Activated T-cell treated with anti-CD3 and anti-CD28 coated beads, Interleukin-2, amount 50 U/mL, for 1 hour (primary cell): ENCODE measurements around the gene HDAC11.
"Not testable (repeated sequence)": the region's sequence is repeated elsewhere in the genome, so short reads cannot be mapped to it uniquely, and the experiment has no call there.

Experiments used
- DNase-seq: peaks from one replicate; pipeline ENCODE4 v3.0.0-alpha.2; 2020

The HDAC11 gene, protein sequence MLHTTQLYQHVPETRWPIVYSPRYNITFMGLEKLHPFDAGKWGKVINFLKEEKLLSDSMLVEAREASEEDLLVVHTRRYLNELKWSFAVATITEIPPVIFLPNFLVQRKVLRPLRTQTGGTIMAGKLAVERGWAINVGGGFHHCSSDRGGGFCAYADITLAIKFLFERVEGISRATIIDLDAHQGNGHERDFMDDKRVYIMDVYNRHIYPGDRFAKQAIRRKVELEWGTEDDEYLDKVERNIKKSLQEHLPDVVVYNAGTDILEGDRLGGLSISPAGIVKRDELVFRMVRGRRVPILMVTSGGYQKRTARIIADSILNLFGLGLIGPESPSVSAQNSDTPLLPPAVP

DNA sequence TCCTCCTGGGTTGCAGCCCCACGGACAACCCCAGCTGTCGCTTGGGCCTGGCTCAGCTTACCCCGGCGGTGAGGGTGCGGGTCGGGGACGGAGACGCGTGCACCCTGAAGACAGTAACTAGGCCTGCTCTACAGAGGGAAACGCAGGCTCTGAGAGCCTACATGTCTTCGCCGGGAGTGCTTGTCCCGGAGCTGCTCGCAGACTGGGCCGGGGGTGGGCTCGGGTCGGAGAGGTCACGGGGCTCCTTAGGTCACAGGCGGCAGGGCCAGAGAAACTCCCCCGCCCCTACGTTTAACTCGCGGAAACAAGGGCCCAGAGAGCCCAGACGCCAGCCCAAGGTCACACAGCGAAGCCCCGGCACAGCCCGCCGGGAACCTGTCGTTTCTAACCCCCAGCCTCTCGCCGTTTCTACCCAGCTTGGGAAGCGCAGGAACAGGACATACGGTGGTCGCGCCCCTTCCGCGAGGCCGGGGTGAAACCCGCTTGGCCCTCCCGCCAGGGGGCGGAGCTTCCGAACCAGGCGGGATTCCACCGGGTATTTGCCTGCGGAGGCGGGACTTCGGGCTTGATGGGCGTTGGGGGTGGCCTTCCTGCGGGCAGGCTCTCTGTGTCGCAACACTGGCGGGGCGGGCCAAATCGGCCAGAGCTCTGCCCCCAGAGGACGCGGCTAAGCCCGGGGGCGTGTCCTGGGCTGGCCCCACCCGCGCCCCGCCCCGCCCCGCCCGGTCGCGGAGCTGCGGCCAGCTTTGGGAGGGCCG, at the start of gene HDAC11:
Gene HDAC11 (plus strand): TSS at position 725 of the 758 bp plus-strand sequence. CDS start 42 bp downstream, outside the sequence.
- DNase-seq, result peak; percentile 97

DNA sequence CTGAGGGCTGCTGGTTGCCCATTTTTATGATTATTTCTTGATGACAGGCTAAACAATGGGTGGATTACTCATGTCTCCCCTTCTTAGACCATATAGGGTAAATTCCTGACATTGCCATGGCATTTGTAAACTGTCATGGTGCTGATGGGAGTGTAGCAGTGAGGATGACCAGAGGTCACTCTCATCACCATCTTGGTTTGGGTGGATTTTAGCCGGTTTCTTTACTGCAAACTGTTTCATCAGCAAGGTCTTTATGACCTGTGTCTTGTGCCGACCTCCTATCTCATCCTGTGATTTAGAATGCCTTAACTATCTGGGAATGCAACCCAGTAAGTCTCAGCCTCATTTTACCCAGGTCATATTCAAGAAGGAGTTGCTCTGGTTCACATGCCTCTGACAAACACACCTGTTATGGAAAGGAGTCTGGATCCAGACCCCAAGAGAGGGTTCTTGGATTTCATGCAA, 49.7 kb upstream of the HDAC11 start:
- not testable (repeated sequence) for DNase-seq

DNA sequence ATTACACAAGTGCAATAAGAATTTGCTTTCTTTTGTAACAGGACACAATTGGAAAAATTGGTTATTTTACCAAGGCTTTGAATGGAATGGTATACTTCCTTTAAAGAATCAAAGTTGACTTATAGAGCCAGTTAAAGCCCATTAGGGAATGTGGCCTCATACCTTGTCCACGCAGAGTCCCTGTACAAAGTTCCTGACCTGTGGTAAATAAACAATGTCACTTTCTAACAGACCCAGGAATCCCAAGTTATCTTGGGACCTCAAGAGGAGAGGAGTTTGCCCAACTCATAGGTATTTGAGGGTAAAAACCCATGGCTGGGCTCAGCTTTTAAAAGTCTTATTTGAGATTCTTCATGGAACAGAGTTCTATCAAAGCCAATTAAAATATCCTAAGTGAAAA, 48.0 kb upstream of the HDAC11 start:
- DNase-seq, result no peak

DNA sequence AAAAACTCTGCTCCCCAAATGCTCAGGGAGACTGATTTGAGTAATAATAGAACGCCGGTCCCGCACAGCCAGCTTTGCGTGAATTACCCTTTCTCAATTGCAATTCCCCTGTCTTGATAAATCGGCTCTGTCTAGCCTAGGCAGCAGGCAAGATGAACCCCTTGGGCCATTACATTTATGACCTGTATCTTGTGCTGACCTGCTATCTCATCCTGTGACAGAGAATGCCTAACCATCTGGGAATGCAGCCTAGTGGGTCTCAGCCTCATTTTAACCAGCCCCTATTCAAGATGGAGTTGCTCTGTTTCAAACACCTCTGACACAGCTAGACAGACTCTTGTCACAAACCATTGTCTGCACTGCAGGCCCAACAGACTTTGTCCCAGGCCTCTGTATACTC, 46.2 kb upstream of the HDAC11 start:
- DNase-seq, result no peak

DNA sequence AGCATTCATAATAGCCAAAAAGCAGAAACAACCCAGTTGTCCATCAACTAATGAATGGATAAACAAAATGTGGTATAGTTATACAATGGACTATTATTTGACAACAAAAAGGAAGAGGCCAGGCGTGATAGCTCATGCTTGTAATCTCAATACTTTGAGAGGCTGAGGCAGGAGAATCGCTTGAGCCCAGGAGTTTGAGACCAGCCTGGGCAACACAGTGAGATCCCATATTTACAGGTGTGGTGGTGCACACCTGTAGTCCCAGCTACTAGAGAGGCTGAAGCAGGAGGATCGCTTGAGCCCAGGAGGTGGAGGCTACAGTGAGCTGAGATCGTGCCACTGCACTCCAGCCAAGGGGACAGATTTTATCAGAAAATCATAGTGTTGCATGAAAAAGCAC, 43.9 kb upstream of the HDAC11 start:
- DNase-seq, result not testable (repeated sequence)

DNA sequence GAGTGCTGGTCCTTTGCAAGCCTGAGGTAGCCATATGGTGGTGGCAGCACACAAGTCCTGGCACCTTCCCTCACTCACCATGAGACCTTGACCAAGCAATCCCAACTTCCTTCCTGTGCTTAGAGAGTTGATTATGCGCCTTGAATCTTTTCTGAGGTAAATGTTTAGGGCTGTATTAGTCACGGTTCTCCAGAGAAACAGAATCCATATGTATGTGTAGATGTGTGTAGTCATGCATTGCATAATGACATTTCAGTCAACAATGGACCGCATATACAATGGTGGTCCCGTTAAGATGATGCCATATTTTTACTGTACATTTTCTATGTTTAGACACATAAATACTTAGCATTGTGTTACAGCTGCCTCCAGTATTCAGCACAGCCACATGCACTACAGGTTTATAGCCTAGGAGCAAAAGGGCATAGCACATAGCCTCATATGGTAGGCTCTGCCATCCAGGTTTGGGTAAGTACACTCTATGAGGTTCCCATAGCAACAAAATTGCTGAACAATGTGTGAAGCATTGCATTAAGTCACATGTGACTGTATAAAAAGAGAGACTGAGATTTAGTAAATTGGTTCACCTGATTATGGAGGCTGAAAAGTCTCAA, 39.8 kb upstream of the HDAC11 start:
- no peak for DNase-seq

DNA sequence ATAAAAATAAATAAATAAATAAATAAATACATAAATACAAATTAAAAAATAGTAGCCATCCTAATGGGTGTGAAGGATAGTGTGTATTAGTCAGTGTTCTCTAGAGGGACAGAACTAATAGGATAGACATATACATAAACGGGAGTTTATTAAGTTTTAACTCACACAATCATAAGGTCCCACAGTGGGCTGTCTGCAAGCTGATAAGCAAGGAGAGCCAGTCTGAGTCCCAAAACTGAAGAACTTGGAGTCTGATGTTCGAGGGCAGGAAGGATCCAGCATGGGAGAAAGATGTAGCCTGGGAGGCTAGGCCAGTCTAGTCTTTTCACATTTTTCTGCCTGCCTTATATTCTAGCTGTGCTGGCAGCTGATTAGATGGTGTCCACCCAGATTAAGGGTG, 37.2 kb upstream of the HDAC11 start:
- not testable (repeated sequence) for DNase-seq

DNA sequence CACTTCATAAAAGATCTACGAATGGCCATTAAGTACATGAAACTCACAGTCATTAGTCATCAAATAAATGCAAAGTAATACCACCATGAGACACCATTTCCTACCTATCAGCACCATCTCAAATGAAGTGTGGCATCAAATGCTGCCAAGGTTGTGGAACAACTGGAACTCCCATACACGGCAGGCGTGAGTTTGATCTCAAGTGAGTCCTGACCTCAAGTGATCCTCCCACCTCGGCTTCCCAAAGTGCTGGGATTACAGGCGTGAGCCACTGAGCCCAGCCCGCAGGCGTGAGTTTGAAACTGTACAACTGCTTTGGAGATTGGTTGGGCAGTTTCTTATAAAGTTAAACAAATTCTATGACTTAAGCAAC, 28.8 kb upstream of the HDAC11 start:
- DNase-seq, result no peak

DNA sequence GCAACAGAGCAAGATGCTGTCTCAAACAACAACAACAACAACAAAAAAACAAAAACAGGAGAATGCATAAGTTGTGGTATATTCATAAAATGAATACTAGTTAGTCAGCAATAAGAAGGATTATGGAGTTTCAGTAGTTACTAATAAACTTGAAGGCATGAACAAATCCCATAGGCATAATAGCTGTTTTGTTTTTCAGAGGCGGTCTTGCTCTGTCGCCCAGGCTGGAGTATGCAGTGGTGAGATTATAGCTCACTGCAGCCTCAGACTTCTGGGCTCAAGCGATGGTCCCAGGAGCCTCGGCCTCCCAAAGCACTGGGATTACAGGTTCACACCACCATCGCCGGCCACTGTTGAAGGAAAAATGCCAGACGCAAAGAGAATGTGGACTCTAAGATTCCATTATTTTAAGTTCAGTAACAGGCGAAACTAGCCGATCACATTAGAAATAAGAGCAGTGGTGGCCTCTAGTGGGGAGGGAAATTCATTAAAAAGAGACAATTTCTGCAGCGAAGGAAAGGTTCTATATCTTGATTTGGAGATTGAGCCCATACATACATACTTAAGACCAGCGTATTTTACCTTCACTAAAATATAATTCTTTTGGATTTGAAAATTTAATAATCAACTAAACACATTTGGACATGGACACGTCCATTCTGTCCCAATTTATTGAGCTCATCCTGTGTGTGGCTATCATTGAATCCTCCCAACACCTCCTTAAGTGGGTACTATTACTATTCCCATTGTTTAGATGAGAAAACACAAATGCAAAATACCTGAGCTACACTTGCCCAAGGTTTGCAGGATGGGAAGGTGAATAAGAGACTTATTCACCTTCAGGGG, 27.4 kb upstream of the HDAC11 start:
- DNase-seq, result peak; percentile 46

DNA sequence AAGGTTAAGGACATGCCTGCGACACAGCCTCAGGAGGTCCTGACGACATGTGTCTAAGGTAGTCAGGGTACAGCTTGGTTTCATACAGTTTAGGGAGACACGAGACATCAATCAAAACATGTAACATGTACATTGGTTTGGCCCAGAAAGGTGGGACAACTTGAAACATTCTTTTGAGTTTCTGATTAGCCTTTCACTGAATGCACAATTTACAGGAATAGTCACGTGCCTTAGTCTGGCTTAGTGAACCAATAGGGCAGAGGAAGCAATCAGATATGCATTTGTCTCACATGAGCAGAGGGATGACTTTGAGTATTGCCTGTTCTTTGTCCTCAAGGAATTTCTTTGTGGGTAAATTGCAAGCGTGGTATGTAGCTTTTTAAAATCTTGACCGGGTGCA, 24.5 kb upstream of the HDAC11 start:
- no peak for DNase-seq

DNA sequence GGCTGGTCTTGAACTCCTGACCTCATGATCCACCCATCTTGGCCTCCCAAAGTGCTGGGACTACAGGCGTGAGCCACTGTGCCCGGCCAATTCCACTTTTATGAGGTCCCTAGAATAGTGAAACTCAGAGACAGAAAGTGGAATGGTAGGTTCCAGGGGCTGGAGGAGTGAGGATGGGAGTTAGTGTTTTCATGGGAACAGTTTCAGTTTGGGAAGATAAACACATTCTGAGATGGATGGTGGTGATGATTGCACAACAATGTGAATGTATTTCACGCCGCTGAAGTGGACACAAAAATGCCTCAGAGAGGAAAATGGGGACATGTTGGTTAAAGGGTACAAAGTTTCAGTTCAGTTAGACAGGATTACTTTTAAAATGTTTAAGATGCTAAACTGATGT, 22.5 kb upstream of the HDAC11 start:
- DNase-seq, result no peak

DNA sequence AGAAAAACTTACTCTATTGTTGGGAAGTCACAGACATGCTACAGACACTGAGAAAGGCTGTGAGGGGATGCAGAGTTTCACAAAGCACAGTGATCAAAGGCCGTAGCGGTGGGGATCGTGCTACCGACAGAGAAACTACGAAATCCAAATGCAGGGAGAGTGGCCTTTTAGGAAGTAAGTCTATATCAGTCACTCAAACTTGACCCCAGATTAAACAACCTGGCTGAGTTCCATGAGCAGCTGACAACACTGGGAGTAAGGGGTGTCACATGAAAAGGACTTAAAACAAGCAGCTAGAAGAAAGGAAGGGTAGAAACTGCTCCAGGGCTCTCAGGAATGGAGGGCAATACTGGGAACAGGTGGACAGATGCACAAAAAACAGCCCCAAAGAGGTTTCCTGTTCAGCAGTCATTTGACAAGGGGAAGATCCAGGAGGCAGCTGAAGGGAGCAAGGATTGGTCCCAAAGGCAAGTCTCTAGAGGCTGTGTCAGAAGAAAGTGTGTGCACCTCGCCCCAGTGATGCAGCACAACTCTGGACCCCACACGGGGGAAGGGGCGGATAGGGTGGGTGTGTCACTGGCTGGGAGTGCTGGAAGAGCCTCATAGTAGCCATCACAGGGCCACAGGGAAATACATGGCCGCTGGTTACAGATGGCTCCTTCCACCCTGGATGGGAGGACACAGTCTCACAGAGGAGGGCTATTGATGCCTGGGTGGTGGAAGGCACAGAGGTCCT, 20.3 kb upstream of the HDAC11 start:
- no peak for DNase-seq

DNA sequence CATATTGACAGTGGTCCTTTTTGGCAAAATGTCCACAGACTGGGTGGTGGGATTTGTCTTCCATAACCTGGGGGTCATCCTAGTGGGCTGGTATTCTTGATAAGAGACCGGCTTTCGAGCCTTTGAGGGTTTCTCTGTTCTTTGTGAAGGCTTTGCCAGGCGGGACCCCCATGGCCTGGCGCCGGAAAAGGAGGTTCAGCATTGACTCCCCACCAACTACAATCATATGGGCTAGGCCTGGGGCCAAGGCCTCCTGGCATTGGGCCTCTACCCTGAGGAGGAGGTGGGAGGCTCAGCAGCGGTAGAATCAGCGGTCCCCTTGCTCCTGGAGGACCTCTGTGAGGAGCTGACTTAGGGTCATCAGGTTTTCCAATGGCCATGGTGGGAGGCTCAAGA, 19.8 kb upstream of the HDAC11 start:
- DNase-seq, result no peak

DNA sequence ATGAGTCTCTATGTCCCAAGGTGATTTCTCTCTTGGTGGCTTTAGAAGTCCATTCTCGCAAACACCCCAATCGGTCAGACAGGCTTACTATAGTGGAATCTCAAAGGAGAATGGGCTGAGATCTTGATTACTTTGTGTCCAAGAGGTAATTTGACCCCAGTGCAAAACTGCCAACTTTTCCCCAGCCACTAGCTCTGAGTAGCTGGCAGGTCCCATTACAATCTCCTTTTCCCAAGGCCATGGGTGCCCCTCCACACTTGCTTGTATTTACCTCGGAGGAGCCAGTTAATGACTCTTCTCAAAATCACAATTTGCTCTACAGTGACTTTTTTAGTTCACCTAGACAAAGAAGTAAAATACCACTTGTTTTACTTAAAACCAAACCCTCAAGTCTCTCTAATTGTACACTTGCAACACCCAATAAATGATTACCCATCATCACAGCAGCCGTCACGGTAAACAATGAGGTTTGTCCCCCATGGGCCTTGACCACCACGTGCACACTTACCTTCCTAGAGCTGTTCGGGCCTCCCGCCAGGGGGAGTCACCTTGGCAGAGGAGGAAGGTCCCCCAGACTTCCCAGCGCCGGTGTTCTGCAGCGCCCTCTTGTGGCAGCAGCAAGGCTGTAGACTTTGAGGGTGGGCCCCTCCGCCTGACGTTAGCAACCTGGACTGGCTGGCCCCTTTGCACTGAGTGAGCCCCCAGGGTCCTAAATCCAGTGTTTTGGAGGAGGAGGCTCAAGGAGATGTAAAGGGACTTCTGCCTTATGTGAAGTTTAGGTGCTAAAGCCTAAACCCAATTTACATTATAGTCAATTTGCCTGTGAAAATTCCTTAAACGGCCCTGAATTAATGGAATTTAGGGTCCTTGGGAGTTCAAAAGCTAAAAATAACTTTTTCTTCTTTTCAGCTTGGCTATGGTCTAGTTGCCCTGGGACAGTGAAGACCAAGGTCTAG, 18.7 kb upstream of the HDAC11 start:
- peak; percentile 75 for DNase-seq

DNA sequence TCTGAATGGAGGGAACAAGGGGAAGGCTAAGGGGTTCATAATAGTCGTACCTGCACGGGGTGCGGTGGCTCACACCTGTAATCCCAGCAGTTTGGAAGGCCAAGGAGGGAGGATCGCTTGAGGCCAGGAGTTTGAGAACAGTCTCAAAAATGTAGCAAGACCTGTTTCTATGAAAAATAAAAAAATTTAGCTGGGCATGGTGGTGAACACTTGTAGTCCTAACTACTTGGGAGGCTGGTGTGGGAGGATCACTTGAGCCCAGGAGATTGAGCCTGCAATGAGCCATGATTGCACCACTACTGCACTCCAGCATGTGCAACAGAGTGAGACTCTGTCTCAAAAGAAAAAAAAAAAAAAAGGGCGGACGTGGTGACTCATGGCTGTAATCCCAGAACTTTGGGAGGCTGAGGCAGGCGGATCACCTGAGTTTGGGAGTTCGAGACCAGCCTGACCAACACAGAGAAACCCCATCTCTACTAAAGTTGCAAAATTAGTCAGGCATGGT, 17.9 kb upstream of the HDAC11 start:
- DNase-seq, result no peak

DNA sequence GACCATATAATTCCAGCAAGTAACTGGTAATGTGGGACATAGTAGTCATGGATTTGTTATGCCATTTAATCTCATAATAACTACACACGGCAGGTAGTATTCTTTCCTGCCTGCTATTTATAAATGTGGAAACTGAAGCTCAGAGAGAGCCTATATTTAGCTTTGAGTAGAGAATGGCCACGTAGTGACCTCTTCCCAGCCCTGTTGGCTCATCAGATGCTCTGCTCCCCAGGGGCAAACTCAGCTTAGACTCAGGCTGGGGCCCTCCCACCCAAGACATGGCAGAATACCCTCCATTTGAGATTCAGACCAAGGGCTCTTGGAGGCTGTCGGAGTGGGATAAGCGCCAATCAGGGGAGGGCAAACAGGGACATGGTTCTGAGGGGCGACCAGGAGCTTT, 17.3 kb upstream of the HDAC11 start:
- DNase-seq, result no peak

DNA sequence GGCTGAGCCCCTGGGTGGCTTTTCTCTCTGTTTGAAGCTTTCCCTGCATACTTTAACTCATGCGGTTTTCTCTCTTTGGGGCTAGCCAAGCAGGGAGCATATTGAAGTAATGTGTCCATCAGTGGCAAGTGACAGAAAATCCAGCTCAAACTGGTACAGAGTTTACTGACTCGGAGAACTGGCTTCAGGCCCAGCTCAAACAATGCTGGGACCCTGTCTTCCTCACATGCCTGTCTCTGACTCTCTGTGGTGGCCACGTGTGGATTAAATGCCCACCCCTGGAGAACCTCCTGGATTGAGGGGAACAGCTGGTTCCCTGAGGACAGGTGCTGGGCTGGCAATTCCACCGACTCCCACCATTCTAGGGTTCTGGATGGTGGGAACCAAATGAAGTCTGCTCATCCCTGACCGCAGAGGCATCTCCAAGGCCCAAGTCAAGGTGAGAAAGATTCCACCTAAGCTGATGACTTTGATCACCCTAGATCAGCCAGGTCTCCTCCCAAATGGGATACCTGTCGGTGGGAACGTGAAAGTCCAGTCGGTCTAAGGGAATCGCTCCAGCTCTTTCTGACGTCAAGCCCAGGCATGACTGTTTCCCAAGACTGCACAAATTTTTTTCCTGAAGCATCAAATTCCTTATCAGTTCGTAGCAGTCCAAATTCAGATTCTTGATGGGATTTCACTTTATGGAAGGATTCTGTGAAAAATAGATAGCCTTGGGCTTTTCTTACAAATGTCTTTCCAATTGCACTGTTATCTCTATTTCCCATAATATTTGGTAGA, 16.3 kb upstream of the HDAC11 start:
- DNase-seq, result no peak

DNA sequence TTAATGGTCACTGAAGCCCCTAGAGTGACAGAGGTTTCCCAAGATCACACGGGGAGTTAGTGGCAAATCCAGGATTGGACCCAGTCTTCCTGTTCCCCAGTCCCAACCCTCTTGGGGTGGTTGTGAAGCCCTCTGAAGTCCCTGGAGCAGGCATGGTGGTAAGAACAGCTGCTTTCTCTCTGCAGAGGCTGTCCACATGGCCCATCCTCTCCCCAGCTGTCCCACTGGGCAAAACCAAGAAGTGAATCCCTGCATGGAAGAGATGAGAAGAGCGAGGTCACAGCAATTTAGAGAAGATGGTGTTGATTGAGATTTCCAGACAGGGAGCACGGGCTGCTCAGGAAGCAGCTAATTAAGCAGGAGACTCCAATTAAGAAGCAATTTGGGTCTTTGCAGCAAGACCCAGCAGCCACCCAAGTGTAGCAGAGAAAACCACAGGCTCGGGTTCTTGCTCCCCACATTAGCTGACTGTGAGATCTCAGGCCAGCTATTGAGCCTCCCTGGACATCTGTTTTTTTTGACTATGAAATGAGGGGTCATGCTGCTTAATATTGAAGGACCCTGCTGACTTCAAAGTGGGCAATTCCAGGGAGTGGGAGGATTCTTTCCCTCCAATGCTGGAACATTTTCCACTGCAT, 14.8 kb upstream of the HDAC11 start:
- DNase-seq, result no peak

DNA sequence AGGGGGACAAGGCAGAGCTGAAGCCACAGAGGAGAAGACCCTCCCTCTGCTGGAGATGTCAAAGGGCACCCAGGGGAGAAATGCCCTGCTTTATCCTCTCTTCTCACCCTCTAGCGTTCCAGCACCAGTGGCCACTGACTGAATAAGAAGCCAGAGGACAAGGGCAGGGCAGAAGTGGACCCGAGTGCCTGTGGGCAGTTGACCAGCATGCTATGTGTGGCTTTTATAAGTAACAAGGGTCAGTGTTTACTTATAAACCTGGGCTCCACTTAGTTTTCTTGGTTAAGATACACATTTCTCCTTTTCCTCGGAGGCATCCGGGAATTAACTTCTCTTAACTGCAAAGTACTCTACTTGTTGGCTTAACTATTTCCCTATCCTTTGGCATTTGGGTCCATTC, 13.3 kb upstream of the HDAC11 start:
- DNase-seq, result no peak
